HEK293 (cell line): ENCODE results near the gene CLDN15.

Experiments used
- CTCF ChIA-PET: fragments of 350-600 bp; formaldehyde crosslinking; extraction: SDS; loops from one replicate; lab custom pipeline; 2021; ENCODE audit warnings: antibody characterized with exemption; lab: Yijun Ruan, JAX
- POLR2A ChIA-PET: fragments of 300-600 bp; formaldehyde crosslinking; extraction: SDS; loops from one replicate; lab custom pipeline; 2020; ENCODE audit warnings: antibody characterized with exemption, inconsistent platforms; lab: Yijun Ruan, JAX
- H3K27ac ChIP-seq: fragments of 200-500 bp; sonication (Bioruptor generic); 2 replicates; pipeline ENCODE4 v1.5.1; 2014; ENCODE audit warnings: low read depth, low read length, control low read depth, inconsistent platforms; ENCODE audit errors: extremely low read depth
- H3K36me3 ChIP-seq, 2 experiments: fragments of 200-500 bp in 1 of 2; sonication (Bioruptor generic) in 1 of 2; 1 replicate in 1 of 2; 2 replicates in 1 of 2; pipeline ENCODE4 v1.5.1; 2014 to 2017; ENCODE audit warnings: inconsistent platforms in 2 of 2, low read length in 2 of 2; ENCODE audit not compliant: control insufficient read depth in 2 of 2, insufficient read depth in 1 of 2
- H3K4me1 ChIP-seq: fragments of 200-500 bp; sonication (Bioruptor generic); 2 replicates; pipeline ENCODE4 v1.5.1; 2014; ENCODE audit warnings: mild to moderate bottlenecking, low read length, inconsistent platforms; ENCODE audit not compliant: control insufficient read depth, insufficient read depth
- H3K4me3 ChIP-seq: 2 replicates; pipeline ENCODE4 v1.5.1; 2011; ENCODE audit warnings: low read depth, mild to moderate bottlenecking, control low read depth, low read length, moderate library complexity
- H3K9me3 ChIP-seq: fragments of 200-500 bp; sonication (Bioruptor generic); 2 replicates; pipeline ENCODE4 v1.5.1; 2014; ENCODE audit warnings: low read depth, low read length, inconsistent platforms; ENCODE audit not compliant: control insufficient read depth, insufficient read depth
- GLIS2 ChIP-seq: fragments of 450-650 bp; formaldehyde crosslinking; IDR thresholded peaks from 2 replicates; pipeline ENCODE4 v1.5.1; 2016; ENCODE audit warnings: missing biosample characterization, missing genetic modification characterization
- HOXC10 ChIP-seq: sonication (generic); formaldehyde crosslinking; IDR thresholded peaks from 2 replicates; pipeline ENCODE4 v1.8.1; 2023; ENCODE audit warnings: mild to moderate bottlenecking, missing genetic modification reagents
- KLF8 ChIP-seq: fragments of 450-650 bp; formaldehyde crosslinking; IDR thresholded peaks from 2 replicates; pipeline ENCODE4 v1.5.1; 2016; ENCODE audit warnings: missing biosample characterization, missing genetic modification characterization
- MYNN ChIP-seq: fragments of 450-650 bp; formaldehyde crosslinking; IDR thresholded peaks from 2 replicates; pipeline ENCODE4 v1.5.1; 2016; ENCODE audit warnings: missing biosample characterization, missing genetic modification characterization, borderline replicate concordance
- PRDM1 ChIP-seq: fragments of 450-650 bp; formaldehyde crosslinking; IDR thresholded peaks from 2 replicates; pipeline ENCODE4; 2016; ENCODE audit warnings: missing biosample characterization, missing genetic modification characterization
- SETDB1 ChIP-seq: IDR thresholded peaks from one replicate; pipeline ENCODE4 v1.6.1; 2017; ENCODE audit warnings: mild to moderate bottlenecking, low read length, moderate library complexity, mixed read lengths; ENCODE audit not compliant: insufficient read length
- ZFP69B ChIP-seq: fragments of 450-650 bp; formaldehyde crosslinking; IDR thresholded peaks from 2 replicates; pipeline ENCODE4 v1.5.1; 2016; ENCODE audit warnings: missing biosample characterization, missing genetic modification characterization
- ZNF23 ChIP-seq: fragments of 450-650 bp; formaldehyde crosslinking; IDR thresholded peaks from 2 replicates; pipeline ENCODE4 v1.5.1; 2016; ENCODE audit warnings: missing biosample characterization, missing genetic modification characterization, borderline replicate concordance
- ZNF239 ChIP-seq: fragments of 450-650 bp; formaldehyde crosslinking; IDR thresholded peaks from 2 replicates; pipeline ENCODE4 v1.5.1; 2016; ENCODE audit warnings: missing biosample characterization, missing genetic modification characterization
- ZNF350 ChIP-seq: fragments of 450-650 bp; formaldehyde crosslinking; IDR thresholded peaks from 2 replicates; pipeline ENCODE4 v1.5.0; 2017; ENCODE audit warnings: missing biosample characterization, mild to moderate bottlenecking, missing genetic modification characterization
- ZNF501 ChIP-seq: fragments of 450-650 bp; formaldehyde crosslinking; IDR thresholded peaks from 2 replicates; pipeline ENCODE4 v1.5.1; 2016; ENCODE audit warnings: missing biosample characterization, missing genetic modification characterization
- ZNF624 ChIP-seq: fragments of 450-650 bp; formaldehyde crosslinking; IDR thresholded peaks from 2 replicates; pipeline ENCODE4 v1.5.1; 2017; ENCODE audit warnings: missing biosample characterization, missing genetic modification characterization
- ZNF76 ChIP-seq: fragments of 450-650 bp; formaldehyde crosslinking; IDR thresholded peaks from 2 replicates; pipeline ENCODE4; 2016; ENCODE audit warnings: low read depth, missing biosample characterization, missing genetic modification characterization, borderline replicate concordance
- ZSCAN23 ChIP-seq: fragments of 450-650 bp; formaldehyde crosslinking; IDR thresholded peaks from 2 replicates; pipeline ENCODE4 v1.5.1; 2016; ENCODE audit warnings: missing biosample characterization, missing genetic modification characterization
- ZSCAN30 ChIP-seq: fragments of 450-650 bp; IDR thresholded peaks from 2 replicates; pipeline ENCODE4 v1.5.1; 2018; ENCODE audit warnings: missing biosample characterization, mild to moderate bottlenecking, missing genetic modification characterization, moderate library complexity
- TF ChIP-seq, protein P1 (sequence below): fragments of 450-650 bp; formaldehyde crosslinking; IDR thresholded peaks from 2 replicates; pipeline ENCODE4 v1.5.1; 2017; ENCODE audit warnings: missing biosample characterization, missing genetic modification characterization
- TF ChIP-seq, protein P2 (sequence below): fragments of 450-650 bp; formaldehyde crosslinking; conservative IDR thresholded peaks from 2 replicates; pipeline ENCODE4 v1.5.1; 2016; ENCODE audit warnings: low read depth, missing biosample characterization, missing genetic modification characterization
- TF ChIP-seq, protein P3 (sequence below): fragments of 450-650 bp; formaldehyde crosslinking; IDR thresholded peaks from 2 replicates; pipeline ENCODE4 v1.5.1; 2016; ENCODE audit warnings: missing biosample characterization, missing genetic modification characterization
- TF ChIP-seq, protein P4 (sequence below): fragments of 450-650 bp; formaldehyde crosslinking; IDR thresholded peaks from 2 replicates; pipeline ENCODE4 v1.5.1; 2016; ENCODE audit warnings: missing biosample characterization, missing genetic modification characterization
- TF ChIP-seq, protein P5 (sequence below): fragments of 450-650 bp; formaldehyde crosslinking; IDR thresholded peaks from 2 replicates; pipeline ENCODE4 v1.5.1; 2016; ENCODE audit warnings: missing biosample characterization, missing genetic modification characterization, low read depth

Gene CLDN15

DNA sequence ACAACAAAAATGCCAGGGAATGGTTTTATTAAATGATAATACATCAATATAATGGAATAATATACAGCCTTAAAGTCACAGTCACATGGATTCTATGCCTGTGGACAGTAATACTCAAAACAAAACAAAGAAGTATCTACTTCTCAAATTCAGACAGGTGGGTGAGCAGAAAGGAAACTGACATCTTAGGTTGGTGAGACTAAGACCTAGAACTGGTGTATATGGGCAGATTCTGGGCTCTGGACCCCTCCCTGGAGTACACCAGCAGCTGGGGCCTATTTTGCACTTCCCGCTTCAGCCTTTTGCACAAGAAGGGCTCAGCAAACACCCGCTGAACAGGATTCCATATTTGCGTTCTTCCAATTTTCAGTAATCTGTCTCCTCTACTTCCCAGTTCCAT, 12.7 kb upstream of the CLDN15 start:
- Histone ChIP-seq H3K4me3 (no peak overlapping the region), H3K27ac (no peak overlapping the region), H3K9me3 (no peaks in the 10 kb centered on the region), H3K4me1 (peaks cover 2% of the 10 kb centered on the region; the same call in 1 of the 2 replicates), H3K36me3 (peaks cover 0 to 9% of the 10 kb centered on the region in 2 experiments; a peak in 2 of 3 replicates)
- ChIA-PET CTCF (interaction anchor here (1.4 kb wide), 1 partner anchor 107 kb away, joined by 3 read pairs; no protein-coding TSS in a partner anchor), POLR2A (interaction anchor here (2.7 kb wide), 1 partner anchor 32 kb away, joined by 16 read pairs; the partner anchor contains the start of genes PLOD3 and ZNHIT1)
- TF ChIP-seq, protein P1, sequence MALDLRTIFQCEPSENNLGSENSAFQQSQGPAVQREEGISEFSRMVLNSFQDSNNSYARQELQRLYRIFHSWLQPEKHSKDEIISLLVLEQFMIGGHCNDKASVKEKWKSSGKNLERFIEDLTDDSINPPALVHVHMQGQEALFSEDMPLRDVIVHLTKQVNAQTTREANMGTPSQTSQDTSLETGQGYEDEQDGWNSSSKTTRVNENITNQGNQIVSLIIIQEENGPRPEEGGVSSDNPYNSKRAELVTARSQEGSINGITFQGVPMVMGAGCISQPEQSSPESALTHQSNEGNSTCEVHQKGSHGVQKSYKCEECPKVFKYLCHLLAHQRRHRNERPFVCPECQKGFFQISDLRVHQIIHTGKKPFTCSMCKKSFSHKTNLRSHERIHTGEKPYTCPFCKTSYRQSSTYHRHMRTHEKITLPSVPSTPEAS: no peak
- no peak for TF ChIP-seq PRDM1 (tag by site-specific recombination)
- TF ChIP-seq ZSCAN23 (tag by site-specific recombination): no peak
- no peak for TF ChIP-seq ZNF350 (tag by site-specific recombination)
- TF ChIP-seq MYNN (tag by site-specific recombination): no peak
- TF ChIP-seq ZNF23 (tag by site-specific recombination): no peak
- TF ChIP-seq, protein P2, sequence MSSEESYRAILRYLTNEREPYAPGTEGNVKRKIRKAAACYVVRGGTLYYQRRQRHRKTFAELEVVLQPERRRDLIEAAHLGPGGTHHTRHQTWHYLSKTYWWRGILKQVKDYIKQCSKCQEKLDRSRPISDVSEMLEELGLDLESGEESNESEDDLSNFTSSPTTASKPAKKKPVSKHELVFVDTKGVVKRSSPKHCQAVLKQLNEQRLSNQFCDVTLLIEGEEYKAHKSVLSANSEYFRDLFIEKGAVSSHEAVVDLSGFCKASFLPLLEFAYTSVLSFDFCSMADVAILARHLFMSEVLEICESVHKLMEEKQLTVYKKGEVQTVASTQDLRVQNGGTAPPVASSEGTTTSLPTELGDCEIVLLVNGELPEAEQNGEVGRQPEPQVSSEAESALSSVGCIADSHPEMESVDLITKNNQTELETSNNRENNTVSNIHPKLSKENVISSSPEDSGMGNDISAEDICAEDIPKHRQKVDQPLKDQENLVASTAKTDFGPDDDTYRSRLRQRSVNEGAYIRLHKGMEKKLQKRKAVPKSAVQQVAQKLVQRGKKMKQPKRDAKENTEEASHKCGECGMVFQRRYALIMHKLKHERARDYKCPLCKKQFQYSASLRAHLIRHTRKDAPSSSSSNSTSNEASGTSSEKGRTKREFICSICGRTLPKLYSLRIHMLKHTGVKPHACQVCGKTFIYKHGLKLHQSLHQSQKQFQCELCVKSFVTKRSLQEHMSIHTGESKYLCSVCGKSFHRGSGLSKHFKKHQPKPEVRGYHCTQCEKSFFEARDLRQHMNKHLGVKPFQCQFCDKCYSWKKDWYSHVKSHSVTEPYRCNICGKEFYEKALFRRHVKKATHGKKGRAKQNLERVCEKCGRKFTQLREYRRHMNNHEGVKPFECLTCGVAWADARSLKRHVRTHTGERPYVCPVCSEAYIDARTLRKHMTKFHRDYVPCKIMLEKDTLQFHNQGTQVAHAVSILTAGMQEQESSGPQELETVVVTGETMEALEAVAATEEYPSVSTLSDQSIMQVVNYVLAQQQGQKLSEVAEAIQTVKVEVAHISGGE (tag by site-specific recombination): no peak
- no peak for TF ChIP-seq ZFP69B (tag by site-specific recombination)
- TF ChIP-seq, protein P3, sequence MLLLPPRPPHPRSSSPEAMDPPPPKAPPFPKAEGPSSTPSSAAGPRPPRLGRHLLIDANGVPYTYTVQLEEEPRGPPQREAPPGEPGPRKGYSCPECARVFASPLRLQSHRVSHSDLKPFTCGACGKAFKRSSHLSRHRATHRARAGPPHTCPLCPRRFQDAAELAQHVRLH: no peak
- TF ChIP-seq, protein P4, sequence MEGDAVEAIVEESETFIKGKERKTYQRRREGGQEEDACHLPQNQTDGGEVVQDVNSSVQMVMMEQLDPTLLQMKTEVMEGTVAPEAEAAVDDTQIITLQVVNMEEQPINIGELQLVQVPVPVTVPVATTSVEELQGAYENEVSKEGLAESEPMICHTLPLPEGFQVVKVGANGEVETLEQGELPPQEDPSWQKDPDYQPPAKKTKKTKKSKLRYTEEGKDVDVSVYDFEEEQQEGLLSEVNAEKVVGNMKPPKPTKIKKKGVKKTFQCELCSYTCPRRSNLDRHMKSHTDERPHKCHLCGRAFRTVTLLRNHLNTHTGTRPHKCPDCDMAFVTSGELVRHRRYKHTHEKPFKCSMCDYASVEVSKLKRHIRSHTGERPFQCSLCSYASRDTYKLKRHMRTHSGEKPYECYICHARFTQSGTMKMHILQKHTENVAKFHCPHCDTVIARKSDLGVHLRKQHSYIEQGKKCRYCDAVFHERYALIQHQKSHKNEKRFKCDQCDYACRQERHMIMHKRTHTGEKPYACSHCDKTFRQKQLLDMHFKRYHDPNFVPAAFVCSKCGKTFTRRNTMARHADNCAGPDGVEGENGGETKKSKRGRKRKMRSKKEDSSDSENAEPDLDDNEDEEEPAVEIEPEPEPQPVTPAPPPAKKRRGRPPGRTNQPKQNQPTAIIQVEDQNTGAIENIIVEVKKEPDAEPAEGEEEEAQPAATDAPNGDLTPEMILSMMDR: no peak
- no peak for TF ChIP-seq GLIS2 (tag by site-specific recombination)
- TF ChIP-seq ZSCAN30 (tag by site-specific recombination): no peak
- no peak for TF ChIP-seq ZNF76 (tag by site-specific recombination)
- TF ChIP-seq SETDB1: no peak
- TF ChIP-seq ZNF624 (tag by site-specific recombination): no peak
- TF ChIP-seq ZNF501 (tag by site-specific recombination): no peak
- TF ChIP-seq ZNF239 (tag by site-specific recombination): no peak
- no peak for TF ChIP-seq HOXC10 (CRISPR knock-in tag)
- TF ChIP-seq KLF8 (tag by site-specific recombination): no peak
- TF ChIP-seq, protein P5, sequence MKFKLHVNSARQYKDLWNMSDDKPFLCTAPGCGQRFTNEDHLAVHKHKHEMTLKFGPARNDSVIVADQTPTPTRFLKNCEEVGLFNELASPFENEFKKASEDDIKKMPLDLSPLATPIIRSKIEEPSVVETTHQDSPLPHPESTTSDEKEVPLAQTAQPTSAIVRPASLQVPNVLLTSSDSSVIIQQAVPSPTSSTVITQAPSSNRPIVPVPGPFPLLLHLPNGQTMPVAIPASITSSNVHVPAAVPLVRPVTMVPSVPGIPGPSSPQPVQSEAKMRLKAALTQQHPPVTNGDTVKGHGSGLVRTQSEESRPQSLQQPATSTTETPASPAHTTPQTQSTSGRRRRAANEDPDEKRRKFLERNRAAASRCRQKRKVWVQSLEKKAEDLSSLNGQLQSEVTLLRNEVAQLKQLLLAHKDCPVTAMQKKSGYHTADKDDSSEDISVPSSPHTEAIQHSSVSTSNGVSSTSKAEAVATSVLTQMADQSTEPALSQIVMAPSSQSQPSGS (tag by site-specific recombination): no peak
- TF ChIP-seq, all 188 proteins: peak for 0
